Liver (tissue), 3 donors: ENCODE measurements around the gene TMED6.
"Not testable (repeated sequence)": the region's sequence is repeated elsewhere in the genome, so short reads cannot be mapped to it uniquely, and the experiment has no call there.

Experiments
- CTCF ChIP-seq: fragments of 150-350 bp; IDR thresholded peaks from 2 replicates; pipeline ENCODE4 v1.5.1; 2017; ENCODE audit warnings: improper control_type of control experiment, low read depth, low read length; ENCODE audit not compliant: missing input control
- GABPA ChIP-seq, 2 donors: IDR thresholded peaks in 1 of 2; conservative IDR thresholded peaks in 1 of 2; 2 replicates each; pipeline ENCODE4 v1.6.1; 2016; ENCODE audit warnings: antibody characterized with exemption in 2 of 2, mild to moderate bottlenecking in 1 of 2, moderate library complexity in 1 of 2
- JUND ChIP-seq, 2 donors: IDR thresholded peaks; 2 replicates each; pipeline ENCODE4 v1.6.1; 2016; ENCODE audit warnings: antibody characterized with exemption in 2 of 2
- MAX ChIP-seq: IDR thresholded peaks from 2 replicates; pipeline ENCODE4 v1.6.1; 2016; ENCODE audit warnings: antibody characterized with exemption
- RAD21 ChIP-seq, 2 donors: IDR thresholded peaks; 2 replicates each; pipeline ENCODE4 v1.6.1; 2016; ENCODE audit warnings: antibody characterized with exemption in 2 of 2, mild to moderate bottlenecking in 2 of 2
- REST ChIP-seq: IDR thresholded peaks from 2 replicates; pipeline ENCODE4 v1.6.1; 2016; ENCODE audit warnings: antibody characterized with exemption, mild to moderate bottlenecking
- SP1 ChIP-seq: IDR thresholded peaks from 2 replicates; pipeline ENCODE4 v1.6.1; 2018; ENCODE audit warnings: antibody characterized with exemption, mild to moderate bottlenecking
- TAF1 ChIP-seq: conservative IDR thresholded peaks from 2 replicates; pipeline ENCODE4 v1.6.1; 2016; ENCODE audit warnings: antibody characterized with exemption, mild to moderate bottlenecking
- YY1 ChIP-seq: IDR thresholded peaks from 2 replicates; pipeline ENCODE4 v1.6.1; 2016; ENCODE audit warnings: antibody characterized with exemption, mild to moderate bottlenecking
- donor health status: healthy.
- donor health status: healthy.

- not testable (repeated sequence) for TF ChIP-seq CTCF; MAX; RAD21 (IDR thresholded peaks at IDR 0.05); YY1; REST; TAF1; SP1; GABPA (IDR thresholded peaks at IDR 0.05 in 1 of 2, conservative IDR thresholded peaks at IDR 0.05 in 1 of 2); JUND (IDR thresholded peaks at IDR 0.05)
Measured at GRCh38 chr16:69360070-69360469, 8.5 kb upstream of the TMED6 start.
